CD1c-positive myeloid dendritic cell (primary cell): ENCODE data around the gene URB2.
A peak's percentile ranks its signal among the peaks of the same experiment; 100 is the strongest.
"Not testable (repeated sequence)": the region's sequence is repeated elsewhere in the genome, so short reads cannot be mapped to it uniquely, and the experiment has no call there.

Experiments used
- DNase-seq: peaks from one replicate; pipeline ENCODE4 v3.0.0-alpha.2; 2016; ENCODE audit errors: extremely low spot score

URB2 gene

GRCh38 chr1:229625915-229626831, at the start of gene URB2, which contains the start of gene TAF5L:
TSS of gene URB2 (plus strand) at chr1:229626247. CDS start at chr1:229627634, 1,387 bp downstream.
TSS of gene TAF5L (minus strand) at chr1:229626122. CDS start at chr1:229614482, 11,640 bp downstream.
- peak; percentile 96 for DNase-seq

GRCh38 chr1:229578168-229579058, 47.6 kb upstream of the URB2 start:
- no peak for DNase-seq

GRCh38 chr1:229579059-229579673, 46.9 kb upstream of the URB2 start:
- DNase-seq = peak; percentile 83

- DNase-seq = no peak
These were observed 44.6 kb upstream of the URB2 start for GRCh38 chr1:229581485-229581884.

- DNase-seq = peak; percentile 43
These were observed 43.9 kb upstream of the URB2 start for GRCh38 chr1:229582011-229582694.

GRCh38 chr1:229582715-229583114, 43.3 kb upstream of the URB2 start:
- DNase-seq = no peak

GRCh38 chr1:229585338-229585737, 40.7 kb upstream of the URB2 start:
- no peak for DNase-seq

- no peak for DNase-seq
These were observed 35.9 kb upstream of the URB2 start for GRCh38 chr1:229590119-229590518.

GRCh38 chr1:229593800-229594199, 32.2 kb upstream of the URB2 start:
- no peak for DNase-seq

GRCh38 chr1:229594227-229595008, 31.6 kb upstream of the URB2 start:
- no peak for DNase-seq

- not testable (repeated sequence) for DNase-seq
These were observed 30.2 kb upstream of the URB2 start for GRCh38 chr1:229595876-229596275.

GRCh38 chr1:229596925-229597699, 28.9 kb upstream of the URB2 start:
- DNase-seq = peak; percentile 10

GRCh38 chr1:229597877-229598276, 28.2 kb upstream of the URB2 start:
- DNase-seq = no peak

GRCh38 chr1:229599218-229599954, 26.7 kb upstream of the URB2 start:
- no peak for DNase-seq

- DNase-seq = no peak
These were observed 25.8 kb upstream of the URB2 start for GRCh38 chr1:229600229-229600628.

GRCh38 chr1:229603371-229604005, 22.6 kb upstream of the URB2 start:
- no peak for DNase-seq

- no peak for DNase-seq
These were observed 18.7 kb upstream of the URB2 start for GRCh38 chr1:229607370-229607769.

GRCh38 chr1:229608590-229608989, 17.5 kb upstream of the URB2 start:
- DNase-seq = no peak

GRCh38 chr1:229613938-229614337, 12.1 kb upstream of the URB2 start:
- DNase-seq = no peak
